Placental epithelial cell (primary cell): ENCODE results near the gene CDT1. TPM values are rescaled to one million over a fixed set of nuclear protein-coding genes. Genes with fewer than 3 reads are reported as not detected.

Experiments
- total RNA-seq: library from RNA; depleted of rRNA; stranded (reverse); fragments of >200 nt; gene quantifications from 2 replicates; pipeline ENCODE4 v1.2.3, GENCODE V29; 2012

CDT1 gene
- 11.6 and 11.8 TPM in 2 replicates for total RNA-seq

DNA sequence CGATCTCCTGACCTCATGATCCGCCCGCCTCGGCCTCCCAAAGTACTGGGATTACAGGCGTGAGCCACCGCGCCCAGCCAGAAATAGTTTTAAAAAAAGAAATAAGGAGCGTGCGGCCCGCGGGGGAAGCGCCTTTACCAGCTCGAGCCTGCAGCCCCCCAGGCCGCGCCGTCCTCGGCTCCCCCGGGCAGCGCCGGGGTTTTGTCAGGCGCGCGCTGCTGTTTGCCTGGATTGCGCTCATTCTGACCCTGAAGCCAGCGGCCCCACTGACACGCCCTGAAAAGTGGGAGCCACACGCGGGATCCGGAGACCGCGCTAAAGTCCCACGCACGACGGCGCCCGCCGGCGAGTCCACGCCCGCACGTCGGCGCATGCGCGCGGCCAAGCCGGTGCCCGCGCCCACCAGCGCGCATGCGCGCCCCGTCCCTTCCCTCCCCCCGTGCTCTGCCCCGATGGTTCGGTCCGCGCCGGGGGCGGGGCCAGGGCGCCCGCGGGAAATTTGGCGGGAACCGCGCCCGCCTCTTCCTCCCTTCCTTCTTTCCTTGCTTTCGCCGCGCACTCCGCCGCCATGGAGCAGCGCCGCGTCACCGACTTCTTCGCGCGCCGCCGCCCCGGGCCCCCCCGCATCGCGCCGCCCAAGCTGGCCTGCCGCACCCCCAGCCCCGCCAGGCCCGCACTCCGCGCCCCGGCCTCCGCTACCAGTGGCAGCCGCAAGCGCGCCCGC lies at the start of gene CDT1:
Gene CDT1, plus strand, starts transcription at position 526 of the 724 bp plus-strand sequence. Its CDS starts 43 bp downstream, at position 569.

DNA sequence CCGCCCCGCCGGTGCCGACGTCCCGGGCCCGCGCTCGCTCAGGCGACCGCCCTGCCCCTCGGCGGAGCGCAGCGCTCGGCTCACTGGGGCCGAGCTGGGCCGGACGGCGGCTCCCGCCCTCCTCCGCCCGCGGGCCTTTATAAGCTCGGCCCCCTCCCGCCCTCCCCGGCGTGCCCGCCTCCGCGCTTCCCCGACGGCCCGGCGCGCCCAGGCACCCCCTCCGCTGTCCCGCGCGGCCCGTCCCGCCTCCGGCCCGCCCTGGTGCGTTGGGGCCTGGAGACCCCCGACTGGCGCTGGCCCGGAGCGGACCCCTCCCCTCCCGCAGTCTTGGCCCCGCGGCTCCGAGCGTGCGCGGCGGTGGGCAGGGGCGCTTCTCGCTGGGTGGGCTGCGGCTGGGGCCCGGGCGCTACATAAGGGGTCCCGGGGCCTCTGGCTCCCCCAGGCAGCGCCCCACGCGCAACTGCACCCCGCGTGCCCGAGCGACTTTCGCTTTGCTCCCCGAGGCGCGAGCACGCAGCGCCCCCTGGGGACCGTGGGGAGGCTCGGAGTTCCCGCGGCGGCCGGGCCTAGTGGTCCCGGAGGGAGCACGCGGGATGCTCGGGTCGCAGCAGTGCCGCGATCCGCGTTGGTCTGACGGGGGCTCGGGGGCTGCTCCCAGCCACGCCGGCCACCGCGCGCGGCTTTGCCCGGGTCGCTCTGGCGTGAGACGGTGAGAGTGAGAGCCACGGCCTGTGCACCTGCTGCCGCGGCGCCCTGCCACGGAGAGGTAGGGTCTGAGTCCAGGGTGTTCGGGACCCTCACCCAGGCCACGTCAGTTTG lies 18.3 kb upstream of the CDT1 start, which contains the start of gene PIEZO1:
Gene PIEZO1, minus strand, starts transcription at position 115 of the 819 bp plus-strand sequence. CDS start 256 bp downstream, outside the sequence.

DNA sequence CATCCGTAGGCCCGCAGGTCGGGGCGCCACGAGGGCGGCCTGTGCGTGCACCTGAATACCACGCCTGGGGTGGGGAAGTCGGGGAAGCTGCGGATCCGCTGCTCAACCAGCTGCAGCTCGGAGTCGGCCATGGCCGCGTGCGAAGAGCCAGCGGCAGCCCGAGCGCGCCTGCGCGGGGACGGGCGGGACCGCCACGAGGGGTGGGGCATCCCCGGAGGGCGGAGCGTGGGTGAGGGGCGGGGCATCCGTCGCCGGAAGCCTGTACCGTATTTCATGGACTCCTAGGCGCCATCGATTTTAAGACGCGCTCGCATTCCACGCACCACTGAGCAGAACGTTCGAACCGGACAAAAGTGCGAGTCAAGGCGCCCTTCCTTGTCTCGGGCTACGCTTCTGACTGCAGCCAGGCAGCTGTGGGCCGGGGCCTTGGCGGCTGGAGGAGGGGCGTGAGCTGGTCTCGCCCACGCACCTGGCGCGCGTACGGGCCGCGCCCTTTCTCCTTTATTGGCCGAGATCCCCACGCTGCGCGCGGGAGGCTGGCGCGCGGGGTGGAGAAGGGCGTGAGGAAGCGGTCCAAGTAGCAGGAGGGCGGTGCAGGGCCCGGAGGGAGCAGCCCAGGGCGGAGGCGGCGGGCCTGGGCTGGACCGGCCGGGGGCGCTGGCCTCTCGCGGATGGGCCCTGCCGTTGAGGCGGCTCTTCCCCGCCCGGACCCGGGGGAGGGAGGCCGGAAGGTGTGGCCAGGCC lies 8.4 kb downstream of the CDT1 start, which contains the start of gene APRT:
Gene APRT, minus strand, starts transcription at position 160 of the 744 bp plus-strand sequence. Its CDS starts 29 bp downstream, at position 131.

DNA sequence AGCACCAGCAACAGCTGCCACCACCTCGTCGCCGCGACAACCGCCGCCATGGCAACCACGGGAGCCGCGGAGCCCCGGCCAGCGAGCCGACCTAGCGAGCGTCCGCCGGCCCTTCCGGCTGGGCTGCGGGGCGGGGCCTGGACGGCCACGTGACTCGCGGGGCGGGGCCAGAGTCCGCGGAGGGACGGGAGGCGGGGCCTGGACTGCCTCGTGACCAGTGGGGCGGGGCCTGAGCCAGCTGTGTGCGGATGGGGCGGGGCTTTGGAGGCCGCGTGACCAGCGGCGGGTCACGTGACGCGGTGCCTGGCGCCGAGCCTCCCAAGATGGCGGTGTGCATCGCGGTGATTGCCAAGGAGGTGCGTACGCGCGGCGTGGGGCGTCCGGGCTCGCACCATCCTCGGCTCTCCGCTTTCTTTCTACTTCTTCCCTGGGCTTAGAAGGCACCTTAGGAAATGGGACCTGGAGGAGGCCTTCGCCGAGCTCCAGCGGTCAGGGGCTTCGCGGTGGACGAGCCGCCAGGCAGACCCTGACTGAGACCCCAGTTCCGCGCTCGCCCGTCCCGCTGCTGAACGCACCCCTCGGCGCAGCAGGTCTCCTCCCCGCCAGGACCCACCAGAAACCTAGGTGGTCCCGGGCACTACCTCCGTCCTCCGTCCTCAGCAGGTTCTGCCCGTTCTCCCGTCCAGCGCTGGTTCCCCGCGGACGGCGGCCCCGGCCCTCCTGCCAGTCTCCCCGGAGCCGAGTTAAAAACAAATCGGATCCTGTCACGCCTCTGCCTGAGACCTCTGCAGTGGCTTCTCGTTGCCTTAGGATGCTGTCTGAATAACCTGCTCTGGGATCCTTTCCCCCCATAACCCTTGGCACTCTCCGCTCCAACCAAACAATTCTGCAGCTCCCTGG lies 53.5 kb downstream of the CDT1 start, which contains the start of the genes GALNS and TRAPPC2L:
Gene GALNS, minus strand, starts transcription at position 120 of the 900 bp plus-strand sequence. Its CDS starts 70 bp downstream, at position 50.
Gene TRAPPC2L, plus strand, starts transcription at position 300 of the 900 bp plus-strand sequence. Its CDS starts 24 bp downstream, at position 324.

Other genes with a start within 250 kb of the CDT1 start
- 7.5 and 16.5 TPM in 2 replicates for gene ZC3H18, start 233.4 kb upstream of the CDT1 start, total RNA-seq
- gene IL17C, start 165.2 kb upstream of the CDT1 start, total RNA-seq = 0.39 TPM in 1 of 2 replicates, not detected in the other
- 132 and 272 TPM in 2 replicates for gene CYBA, start 152.7 kb upstream of the CDT1 start, total RNA-seq
- gene MVD, start 140.7 kb upstream of the CDT1 start, total RNA-seq = 21.6 and 69.7 TPM in 2 replicates
- gene SNAI3, start 117.3 kb upstream of the CDT1 start, total RNA-seq = not detected in 2 replicates
- gene RNF166, start 97.4 kb upstream of the CDT1 start, total RNA-seq = 5.1 and 11.1 TPM in 2 replicates
- gene CTU2, start 97.3 kb upstream of the CDT1 start, total RNA-seq = 10.2 and 13.0 TPM in 2 replicates
- gene PIEZO1, start 18.6 kb upstream of the CDT1 start, total RNA-seq = 229 and 537 TPM in 2 replicates
- gene APRT, start 8.1 kb downstream of the CDT1 start, total RNA-seq = 36.1 and 60.5 TPM in 2 replicates
- 28.5 and 55.0 TPM in 2 replicates for gene GALNS, start 53.2 kb downstream of the CDT1 start, total RNA-seq
- gene TRAPPC2L, start 53.3 kb downstream of the CDT1 start, total RNA-seq = 26.7 and 27.5 TPM in 2 replicates
- not detected in 2 replicates for gene PABPN1L, start 62.9 kb downstream of the CDT1 start, total RNA-seq
- not detected in 2 replicates for gene CBFA2T3, start 173.4 kb downstream of the CDT1 start, total RNA-seq